Omental fat pad (tissue), 4 donors: ENCODE results near the gene RAPSN. TPM values are rescaled to one million over a fixed set of nuclear protein-coding genes. Genes with fewer than 3 reads are reported as not detected.

Source experiments
- ATAC-seq: fragments of 150-250 bp; one replicate; pipeline ENCODE4 v1.9.1; 2016; ENCODE audit warnings: mild to moderate bottlenecking, moderate library complexity; ENCODE audit not compliant: low FRiP score
- DNase-seq: peaks from one replicate; pipeline ENCODE4 v3.0.0-alpha.2; 2019; ENCODE audit warnings: low spot score
- total RNA-seq, 4 donors: library from RNA; depleted of rRNA; stranded (reverse); fragments of >200 nt; gene quantifications; one replicate each; pipeline ENCODE4 v1.1.0, GENCODE V29; 2016
- TF ChIP-seq, protein P1 (sequence below), 3 donors: fragments of 450-650 bp; IDR thresholded peaks; one replicate each; pipeline ENCODE4 v1.5.1; 2016 to 2017; ENCODE audit warnings: antibody characterized with exemption in 3 of 3, mild to moderate bottlenecking in 3 of 3, moderate library complexity in 2 of 3

The RAPSN gene
- total RNA-seq, 4 donors from 2014 or later: 0.24 to 0.37 TPM; not detected in 2

- ATAC-seq (no peak), DNase-seq (no peak)
- TF ChIP-seq, protein P1, sequence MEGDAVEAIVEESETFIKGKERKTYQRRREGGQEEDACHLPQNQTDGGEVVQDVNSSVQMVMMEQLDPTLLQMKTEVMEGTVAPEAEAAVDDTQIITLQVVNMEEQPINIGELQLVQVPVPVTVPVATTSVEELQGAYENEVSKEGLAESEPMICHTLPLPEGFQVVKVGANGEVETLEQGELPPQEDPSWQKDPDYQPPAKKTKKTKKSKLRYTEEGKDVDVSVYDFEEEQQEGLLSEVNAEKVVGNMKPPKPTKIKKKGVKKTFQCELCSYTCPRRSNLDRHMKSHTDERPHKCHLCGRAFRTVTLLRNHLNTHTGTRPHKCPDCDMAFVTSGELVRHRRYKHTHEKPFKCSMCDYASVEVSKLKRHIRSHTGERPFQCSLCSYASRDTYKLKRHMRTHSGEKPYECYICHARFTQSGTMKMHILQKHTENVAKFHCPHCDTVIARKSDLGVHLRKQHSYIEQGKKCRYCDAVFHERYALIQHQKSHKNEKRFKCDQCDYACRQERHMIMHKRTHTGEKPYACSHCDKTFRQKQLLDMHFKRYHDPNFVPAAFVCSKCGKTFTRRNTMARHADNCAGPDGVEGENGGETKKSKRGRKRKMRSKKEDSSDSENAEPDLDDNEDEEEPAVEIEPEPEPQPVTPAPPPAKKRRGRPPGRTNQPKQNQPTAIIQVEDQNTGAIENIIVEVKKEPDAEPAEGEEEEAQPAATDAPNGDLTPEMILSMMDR (IDR thresholded peaks at IDR 0.05): no peak
These were observed 45.8 kb downstream of the RAPSN start for GRCh38 chr11:47403135-47403534.

DNA sequence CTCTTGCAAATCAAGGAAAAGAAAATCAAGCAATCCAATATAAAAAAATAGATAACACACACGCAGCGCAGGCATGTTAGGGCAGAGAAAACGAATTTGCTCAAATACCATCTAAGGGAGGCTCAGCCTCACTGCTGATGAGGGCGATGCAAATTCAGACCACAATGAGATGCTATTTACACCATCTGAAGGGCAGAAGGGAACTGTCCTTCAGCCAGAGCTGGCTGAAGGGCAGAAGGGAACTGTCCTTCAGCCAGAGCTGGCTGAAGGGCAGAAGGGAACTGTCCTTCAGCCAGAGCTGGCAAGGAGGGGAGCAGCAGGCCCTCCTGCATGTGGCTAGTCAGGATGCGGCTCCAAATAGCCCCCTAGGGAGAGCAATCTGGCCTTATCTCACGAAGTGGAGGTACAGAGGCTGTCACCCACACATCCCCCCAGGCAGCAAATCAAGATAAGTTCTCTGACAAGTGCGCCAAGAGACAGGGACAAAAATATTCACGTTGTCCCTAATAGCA, 48.1 kb downstream of the RAPSN start:
- DNase-seq: no peak
- TF ChIP-seq, protein P1 (IDR thresholded peaks at IDR 0.05): no peak
- no peak for ATAC-seq

DNA sequence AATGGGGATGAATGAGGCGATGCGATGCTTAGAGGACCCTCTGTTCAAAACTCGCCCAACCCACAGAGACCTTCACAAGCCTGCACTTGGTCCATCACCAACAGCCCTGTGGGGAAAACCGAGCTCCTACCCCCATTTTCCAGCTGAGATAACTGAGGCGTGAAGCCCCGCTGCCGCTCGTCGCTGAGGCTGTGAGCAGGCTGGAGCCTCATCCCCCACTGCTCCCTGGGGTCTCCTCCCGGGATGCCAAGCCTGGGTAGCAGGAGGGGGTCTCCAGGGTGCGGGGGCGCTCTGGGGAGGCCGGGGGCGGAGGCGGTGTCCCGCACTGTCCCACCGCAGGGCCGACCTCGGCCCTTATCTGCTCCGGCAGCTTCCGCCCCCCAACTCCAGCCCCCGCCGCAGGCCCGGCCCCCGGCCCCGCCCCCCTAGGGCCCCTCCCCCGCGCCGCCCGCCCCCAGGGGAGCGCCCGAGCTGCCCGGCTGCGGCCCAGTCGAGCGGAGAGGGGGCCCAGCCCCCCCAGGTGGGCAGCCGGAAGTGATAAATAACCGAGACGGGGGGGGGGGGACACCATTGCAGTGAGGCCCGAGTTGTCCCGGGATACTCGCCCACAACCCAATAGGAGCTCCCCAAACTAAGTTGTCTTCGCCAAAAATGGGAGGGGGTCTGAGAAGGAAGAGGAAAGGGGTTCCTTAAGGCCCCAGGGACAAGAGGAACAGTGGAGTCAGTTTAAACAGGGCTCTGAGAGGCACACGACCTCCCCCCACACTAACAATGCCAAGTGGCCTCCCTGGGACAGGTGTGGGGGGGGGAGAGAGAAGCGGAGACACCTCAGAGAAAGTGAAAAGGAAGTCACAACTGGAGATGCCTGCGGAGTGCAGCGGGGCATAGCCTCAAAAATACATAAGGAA, 48.8 kb downstream of the RAPSN start:
- TF ChIP-seq, protein P1 (IDR thresholded peaks at IDR 0.05): no peak
- DNase-seq (no peak), ATAC-seq (peak; percentile 62)

DNA sequence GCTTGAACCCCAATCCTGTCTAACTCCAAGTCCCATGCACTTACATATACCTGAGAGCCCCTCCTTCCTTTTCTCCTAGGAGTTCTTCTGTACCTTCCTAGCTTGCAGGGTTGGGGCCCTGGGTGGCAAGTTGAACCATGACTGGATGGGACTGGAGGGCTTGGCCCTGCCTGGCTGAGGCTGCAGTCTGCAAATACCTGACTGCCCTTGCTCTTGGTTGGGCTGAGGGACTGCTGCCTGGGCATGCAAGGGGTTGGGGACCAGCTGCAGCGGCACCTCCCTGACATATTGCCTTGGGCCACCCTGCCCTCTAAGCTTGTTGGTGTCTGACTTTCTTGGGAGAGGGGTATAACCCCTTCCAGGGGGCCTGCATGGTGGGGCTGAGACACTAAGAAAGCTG, 50.4 kb downstream of the RAPSN start:
- TF ChIP-seq, protein P1 (IDR thresholded peaks at IDR 0.05): no peak
- DNase-seq: no peak
- no peak for ATAC-seq

GRCh38 chr11:47398011-47398410, 50.9 kb downstream of the RAPSN start:
- DNase-seq (no peak), ATAC-seq (no peak)
- TF ChIP-seq, protein P1 (IDR thresholded peaks at IDR 0.05): no peak

DNA sequence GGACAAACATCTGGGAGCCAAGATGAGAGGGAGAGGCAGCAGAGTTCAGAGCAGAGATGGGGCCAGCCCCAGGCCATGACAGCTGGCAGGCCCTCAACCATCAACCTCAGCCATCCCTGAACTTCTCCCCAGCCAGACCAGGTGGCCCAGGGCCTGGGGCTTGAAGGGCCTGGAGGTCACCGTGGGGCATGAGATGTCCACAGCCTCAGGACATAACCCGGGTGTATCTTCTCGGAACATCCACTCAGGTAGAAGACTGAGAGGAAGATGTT, 53.0 kb downstream of the RAPSN start:
- ATAC-seq (no peak), DNase-seq (no peak)
- TF ChIP-seq, protein P1 (IDR thresholded peaks at IDR 0.05): no peak
